H1 (cell line): ENCODE data around the gene KRTAP1-5.

Experiments
- EZH2 ChIP-seq: fragments of 200-600 bp; sonication (generic); IDR thresholded peaks from 2 replicates; pipeline ENCODE4 v1.7.1; 2012; ENCODE audit warnings: low read depth, mild to moderate bottlenecking, moderate library complexity, low read length, inconsistent platforms; ENCODE audit not compliant: severe bottlenecking
- POLR2AphosphoS5 ChIP-seq: IDR thresholded peaks from 2 replicates; pipeline ENCODE4 v1.6.1; 2011; ENCODE audit warnings: low read depth, low read length

DNA sequence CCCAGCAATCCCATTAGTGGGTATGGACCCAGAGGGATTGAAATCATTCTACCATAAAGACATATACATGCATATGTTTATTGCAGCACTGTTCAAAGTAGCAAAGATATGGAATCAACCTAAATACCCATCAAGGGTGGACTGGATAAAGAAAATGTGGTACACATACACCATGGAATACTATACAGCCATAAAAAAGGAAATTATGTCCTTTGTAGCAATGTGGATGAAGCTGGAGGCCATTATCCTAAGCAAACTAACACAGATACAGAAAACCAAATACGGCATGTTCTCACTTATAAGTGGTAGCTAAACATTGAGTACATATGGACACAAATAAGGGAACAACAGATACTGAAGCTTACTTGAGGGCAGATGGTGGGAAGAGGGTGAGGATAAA, 30.5 kb upstream of the KRTAP1-5 start:
- TF ChIP-seq POLR2AphosphoS5: no peak
- TF ChIP-seq EZH2: no peak
